ENCODE data around the gene PITHD1. TPM values are rescaled to one million over a fixed set of nuclear protein-coding genes. Genes with fewer than 3 reads are reported as not detected.
"Not testable (repeated sequence)": the region's sequence is repeated elsewhere in the genome, so short reads cannot be mapped to it uniquely, and the experiment has no call there.

The PITHD1 gene
- total RNA-seq, 2 experiments from 2014 or later: 67.2 to 69.0 TPM

- Mint-ChIP-seq H3K9me3 (no peaks in the 10 kb centered on the region), H3K36me3 (peaks cover 15% of the 10 kb centered on the region), H3K4me3 (peak overlapping the region; percentile 94), H3K27me3 (no peaks in the 10 kb centered on the region), H3K27ac (peak overlapping the region; percentile 80), H3K4me1 (ENCODE audit: low read depth) (peaks cover 14% of the 10 kb centered on the region)
- ChIA-PET POLR2A (interaction anchor here (0.6 to 4.0 kb wide), 8 partner anchors 10 to 179 kb away, joined by 3 to 20 read pairs (median 4); partner anchors contain the start of genes HMGCL, LYPLA2, PITHD1 and SRSF10), CTCF (interaction anchor here (0.8 to 6.5 kb wide), 6 partner anchors 9 to 47 kb away, joined by 3 to 39 read pairs (median 4); partner anchors contain the start of gene LYPLA2)
- intact Hi-C loops (cut with micrococcal nuclease): no loop called here
- DNase-seq: no peak
Measured at GRCh38 chr1:23801338-23801748, 23.1 kb downstream of the PITHD1 start.

- intact Hi-C loops (cut with micrococcal nuclease): no loop called here
- no peak for DNase-seq
- peaks cover 14% of the 10 kb centered on the region for H3K4me1 Mint-ChIP-seq (ENCODE audit: low read depth)
- no peak overlapping the region for H3K27ac Mint-ChIP-seq
- ChIA-PET CTCF (interaction anchor here (0.8 to 6.5 kb wide), 7 partner anchors 9 to 115 kb away, joined by 3 to 39 read pairs (median 3); partner anchors contain the start of gene LYPLA2), POLR2A (interaction anchor here (0.6 to 4.0 kb wide), 4 partner anchors 16 to 179 kb away, joined by 3 to 14 read pairs (median 4); partner anchors contain the start of genes HMGCL and SRSF10)
- no peak overlapping the region for H3K4me3 Mint-ChIP-seq
- no peaks in the 10 kb centered on the region for H3K9me3 Mint-ChIP-seq
- no peaks in the 10 kb centered on the region for H3K27me3 Mint-ChIP-seq
- H3K36me3 Mint-ChIP-seq: peaks cover 11% of the 10 kb centered on the region
Measured at GRCh38 chr1:23801876-23802275, 23.7 kb downstream of the PITHD1 start.

- H3K9me3 Mint-ChIP-seq; H3K27me3 Mint-ChIP-seq; H3K4me3 Mint-ChIP-seq; H3K36me3 Mint-ChIP-seq; intact Hi-C loops (cut with micrococcal nuclease); H3K27ac Mint-ChIP-seq; DNase-seq: not testable (repeated sequence)
- CTCF ChIA-PET: interaction anchor here (1.0 to 6.5 kb wide), 5 partner anchors 8 to 114 kb away, joined by 3 to 39 read pairs (median 4); no protein-coding TSS in a partner anchor
- H3K4me1 Mint-ChIP-seq (ENCODE audit: low read depth): peaks cover 14% of the 10 kb centered on the region
- POLR2A ChIA-PET: interaction anchor here (4.0 kb wide), 1 partner anchor 22 kb away, joined by 14 read pairs; the partner anchor contains the start of gene HMGCL
Measured at GRCh38 chr1:23802809-23803342, 24.7 kb downstream of the PITHD1 start.

- POLR2A ChIA-PET: no interaction called here
- peaks cover 5% of the 10 kb centered on the region for H3K36me3 Mint-ChIP-seq
- H3K4me3 Mint-ChIP-seq: no peak overlapping the region
Measured at GRCh38 chr1:23803674-23804073, 25.5 kb downstream of the PITHD1 start.

GRCh38 chr1:23804183-23804835 lies 26.1 kb downstream of the PITHD1 start:
- Mint-ChIP-seq H3K9me3 (no peaks in the 10 kb centered on the region), H3K27me3 (no peaks in the 10 kb centered on the region), H3K36me3 (peaks cover 4% of the 10 kb centered on the region), H3K4me1 (ENCODE audit: low read depth) (peaks cover 10% of the 10 kb centered on the region), H3K27ac (no peak overlapping the region), H3K4me3 (no peak overlapping the region)
- ChIA-PET POLR2A (no interaction called here), CTCF (interaction anchor here (1.0 to 1.2 kb wide), 2 partner anchors 20 to 112 kb away, joined by 3 to 4 read pairs; no protein-coding TSS in a partner anchor)
- intact Hi-C loops (cut with micrococcal nuclease): no loop called here
- no peak for DNase-seq

More at GRCh38 chr1:23803674-23804073, 25.5 kb downstream of the PITHD1 start:
- Mint-ChIP-seq H3K4me1 (ENCODE audit: low read depth) (peaks cover 13% of the 10 kb centered on the region), H3K27ac (no peak overlapping the region), H3K27me3 (no peaks in the 10 kb centered on the region), H3K9me3 (no peaks in the 10 kb centered on the region)
- CTCF ChIA-PET: interaction anchor here (1.0 to 1.2 kb wide), 3 partner anchors 21 to 113 kb away, joined by 3 to 4 read pairs (median 4); no protein-coding TSS in a partner anchor
- intact Hi-C loops (cut with micrococcal nuclease): no loop called here
- DNase-seq: no peak

- Mint-ChIP-seq H3K27ac (peak overlapping the region; percentile 15), H3K9me3 (no peaks in the 10 kb centered on the region), H3K36me3 (peaks cover 1% of the 10 kb centered on the region), H3K4me1 (ENCODE audit: low read depth) (peaks cover 10% of the 10 kb centered on the region), H3K27me3 (no peaks in the 10 kb centered on the region), H3K4me3 (no peak overlapping the region)
- ChIA-PET CTCF (no interaction called here), POLR2A (no interaction called here)
- intact Hi-C loops (cut with micrococcal nuclease): no loop called here
- DNase-seq: no peak
Measured at GRCh38 chr1:23805025-23805424, 26.8 kb downstream of the PITHD1 start.

GRCh38 chr1:23806280-23806679 lies 28.1 kb downstream of the PITHD1 start:
- H3K36me3 Mint-ChIP-seq: peaks cover 2% of the 10 kb centered on the region
- H3K9me3 Mint-ChIP-seq: no peaks in the 10 kb centered on the region
- H3K4me1 Mint-ChIP-seq (ENCODE audit: low read depth): peaks cover 16% of the 10 kb centered on the region
- H3K4me3 Mint-ChIP-seq: no peak overlapping the region
- no peak for DNase-seq
- H3K27me3 Mint-ChIP-seq: no peaks in the 10 kb centered on the region
- H3K27ac Mint-ChIP-seq: no peak overlapping the region
- CTCF ChIA-PET: interaction anchor here (0.7 to 2.2 kb wide), 4 partner anchors 34 to 108 kb away, joined by 3 to 9 read pairs (median 4); no protein-coding TSS in a partner anchor
- intact Hi-C loops (cut with micrococcal nuclease): no loop called here
- POLR2A ChIA-PET: interaction anchor here (0.6 kb wide), 1 partner anchor 19 kb away, joined by 3 read pairs; the partner anchor contains the start of gene HMGCL

- H3K36me3 Mint-ChIP-seq: peaks cover 6% of the 10 kb centered on the region
- H3K27me3 Mint-ChIP-seq: no peaks in the 10 kb centered on the region
- no peak overlapping the region for H3K27ac Mint-ChIP-seq
- POLR2A ChIA-PET: interaction anchor here (0.6 to 0.7 kb wide), 3 partner anchors 9 to 140 kb away, joined by 3 read pairs; no protein-coding TSS in a partner anchor
- DNase-seq: no peak
- intact Hi-C loops (cut with micrococcal nuclease): no loop called here
- H3K9me3 Mint-ChIP-seq: no peaks in the 10 kb centered on the region
- CTCF ChIA-PET: interaction anchor here (1.2 to 2.2 kb wide), 4 partner anchors 17 to 107 kb away, joined by 3 to 9 read pairs (median 4); no protein-coding TSS in a partner anchor
- H3K4me1 Mint-ChIP-seq (ENCODE audit: low read depth): peaks cover 12% of the 10 kb centered on the region
- no peak overlapping the region for H3K4me3 Mint-ChIP-seq
Measured at GRCh38 chr1:23807453-23807852, 29.2 kb downstream of the PITHD1 start.

GRCh38 chr1:23809751-23810171 lies 31.5 kb downstream of the PITHD1 start:
- Mint-ChIP-seq H3K27ac (no peak overlapping the region), H3K9me3 (no peaks in the 10 kb centered on the region), H3K4me1 (ENCODE audit: low read depth) (peaks cover 12% of the 10 kb centered on the region), H3K4me3 (no peak overlapping the region), H3K36me3 (peaks cover 12% of the 10 kb centered on the region), H3K27me3 (no peaks in the 10 kb centered on the region)
- DNase-seq: peak; percentile 89
- intact Hi-C loops (cut with micrococcal nuclease): loop anchor here (1.0 to 2.0 kb wide), 2 partner anchors 59 to 107 kb away; partner anchors contain the start of gene FUCA1
- CTCF ChIA-PET: interaction anchor here (0.6 to 5.1 kb wide), 26 partner anchors 8 to 615 kb away, joined by 3 to 84 read pairs (median 8); partner anchors contain the start of genes FUCA1, GALE, HMGCL and LYPLA2
- POLR2A ChIA-PET: interaction anchor here (0.7 to 1.5 kb wide), 3 partner anchors 9 to 21 kb away, joined by 3 to 5 read pairs (median 5); partner anchors contain the start of genes GALE and HMGCL

GRCh38 chr1:23810818-23811540 lies 32.8 kb downstream of the PITHD1 start:
- Mint-ChIP-seq H3K4me3 (no peak overlapping the region), H3K9me3 (no peaks in the 10 kb centered on the region), H3K4me1 (ENCODE audit: low read depth) (peaks cover 12% of the 10 kb centered on the region), H3K27ac (no peak overlapping the region), H3K36me3 (peaks cover 14% of the 10 kb centered on the region), H3K27me3 (no peaks in the 10 kb centered on the region)
- POLR2A ChIA-PET: interaction anchor here (0.6 to 1.5 kb wide), 3 partner anchors 11 to 712 kb away, joined by 3 to 5 read pairs (median 5); partner anchors contain the start of genes GALE and HMGCL
- intact Hi-C loops (cut with micrococcal nuclease): loop anchor here (2.0 kb wide), 1 partner anchor 106 kb away; no protein-coding TSS in a partner anchor
- CTCF ChIA-PET: interaction anchor here (0.8 to 5.1 kb wide), 31 partner anchors 10 to 217 kb away, joined by 3 to 84 read pairs (median 5); partner anchors contain the start of genes FUCA1, GALE, HMGCL and LYPLA2
- peak; percentile 73 for DNase-seq

GRCh38 chr1:23814016-23814415 lies 35.8 kb downstream of the PITHD1 start:
- Mint-ChIP-seq H3K9me3 (no peaks in the 10 kb centered on the region), H3K36me3 (peaks cover 22% of the 10 kb centered on the region), H3K4me1 (ENCODE audit: low read depth) (peaks cover 15% of the 10 kb centered on the region), H3K27me3 (no peaks in the 10 kb centered on the region), H3K27ac (no peak overlapping the region), H3K4me3 (no peak overlapping the region)
- ChIA-PET POLR2A (interaction anchor here (0.6 kb wide), 1 partner anchor 12 kb away, joined by 3 read pairs; no protein-coding TSS in a partner anchor), CTCF (interaction anchor here (1.2 kb wide), 1 partner anchor 103 kb away, joined by 4 read pairs; no protein-coding TSS in a partner anchor)
- intact Hi-C loops (cut with micrococcal nuclease): no loop called here
- no peak for DNase-seq

All from activated CD4-positive, alpha-beta memory T cell treated with anti-CD3 and anti-CD28 coated beads for 36 hours (primary cell).